Urothelium cell line (cell line): Measurements from ENCODE around the gene CARD9.
A peak's percentile ranks its signal among the peaks of the same experiment; 100 is the strongest.

ENCODE experiments used
- DNase-seq: peaks from one replicate; pipeline ENCODE4 v3.0.0; 2011; ENCODE audit warnings: low spot score, mixed read lengths
- FAIRE-seq: peaks from 2 replicates; lab custom pipeline; 2011; peaks lifted over from hg19 to GRCh38; lab: Jason Lieb, UNC

The CARD9 gene

GRCh38 chr9:136351252-136351800 lies 22.1 kb downstream of the CARD9 start:
- FAIRE-seq (no peak), DNase-seq (no peak)

- no peak for DNase-seq
- FAIRE-seq, result no peak
Observed at GRCh38 chr9:136349546-136349945, 23.9 kb downstream of the CARD9 start.

- FAIRE-seq, result no peak
- no peak for DNase-seq
Observed at GRCh38 chr9:136348691-136349090, 24.8 kb downstream of the CARD9 start.

- FAIRE-seq (no peak), DNase-seq (no peak)
Observed at GRCh38 chr9:136347472-136348256, 25.8 kb downstream of the CARD9 start.

GRCh38 chr9:136346927-136347465 lies 26.5 kb downstream of the CARD9 start:
- FAIRE-seq, result no peak
- no peak for DNase-seq

GRCh38 chr9:136346157-136346481 lies 27.4 kb downstream of the CARD9 start:
- no peak for FAIRE-seq
- no peak for DNase-seq

GRCh38 chr9:136345281-136346156 lies 27.9 kb downstream of the CARD9 start:
- FAIRE-seq, result no peak
- no peak for DNase-seq

GRCh38 chr9:136344544-136345280 lies 28.8 kb downstream of the CARD9 start:
- FAIRE-seq, result no peak
- DNase-seq, result no peak

GRCh38 chr9:136343884-136344269 lies 29.6 kb downstream of the CARD9 start:
- no peak for FAIRE-seq
- DNase-seq, result no peak

GRCh38 chr9:136343121-136343883 lies 30.2 kb downstream of the CARD9 start:
- DNase-seq (no peak), FAIRE-seq (no peak)

GRCh38 chr9:136342181-136343120 lies 31.0 kb downstream of the CARD9 start:
- FAIRE-seq (no peak), DNase-seq (peak; percentile 35)

GRCh38 chr9:136341769-136342168 lies 31.7 kb downstream of the CARD9 start:
- FAIRE-seq (no peak), DNase-seq (no peak)

GRCh38 chr9:136341042-136341655 lies 32.3 kb downstream of the CARD9 start:
- FAIRE-seq (no peak), DNase-seq (no peak)

GRCh38 chr9:136340356-136341041 lies 33.0 kb downstream of the CARD9 start:
- DNase-seq, result no peak
- FAIRE-seq, result no peak

- no peak for DNase-seq
- FAIRE-seq, result no peak
Observed at GRCh38 chr9:136339958-136340310, 33.5 kb downstream of the CARD9 start.

- DNase-seq, result peak; percentile 78
- FAIRE-seq, result no peak
Observed at GRCh38 chr9:136339173-136339957, 34.1 kb downstream of the CARD9 start.

- FAIRE-seq (peak; percentile 9), DNase-seq (no peak)
Observed at GRCh38 chr9:136338511-136338910, 35.0 kb downstream of the CARD9 start.
